PC-9 (cell line): ENCODE data around the gene STARD8.

Experiments
- CTCF ChIP-seq: fragments of 200-600 bp; sonication (generic); conservative IDR thresholded peaks from 2 replicates; pipeline ENCODE4 v1.6.1; 2017; ENCODE audit warnings: mixed run types, antibody characterized with exemption, mild to moderate bottlenecking, moderate library complexity
- EZH2 ChIP-seq: fragments of 200-600 bp; sonication (generic); IDR thresholded peaks from 2 replicates; pipeline ENCODE4 v1.8.0; 2017; ENCODE audit warnings: antibody characterized with exemption, low read depth

GRCh38 chrX:68720851-68721250 is 73.4 kb downstream of the STARD8 start:
- TF ChIP-seq CTCF (no peak), EZH2 (no peak)
